ENCODE results near the gene ZNF555.

GRCh38 chr19:2900296-2901252 lies 59.3 kb downstream of the ZNF555 start, which contains the start of gene ZNF57:
- no peak for TF ChIP-seq SUZ12 (IDR thresholded peaks at IDR 0.05)
- TF ChIP-seq FOXM1 (IDR thresholded peaks at IDR 0.05; ENCODE audit: borderline replicate concordance), result no peak
- no peak for TF ChIP-seq LEF1 (IDR thresholded peaks at IDR 0.05; ENCODE audit: borderline replicate concordance)
- no peak for TF ChIP-seq FOXK2 (IDR thresholded peaks at IDR 0.05)
- TF ChIP-seq FOXA1 (IDR thresholded peaks at IDR 0.05), result no peak
- TF ChIP-seq ELF4 (IDR thresholded peaks at IDR 0.05), result no peak
- peak; percentile 80; the same call in 1 of the 2 replicates for TF ChIP-seq HDGF (IDR thresholded peaks at IDR 0.05; ENCODE audit: borderline replicate concordance)
- TF ChIP-seq SP1 (IDR thresholded peaks at IDR 0.05), result no peak
- TF ChIP-seq ARNT (IDR thresholded peaks at IDR 0.05), result no peak

Data from HEK293T (cell line).